Hepatocyte (in vitro differentiated cells): ENCODE results near the gene PIK3R1.

ENCODE experiments used
- CTCF ChIP-seq: fragments of 200-600 bp; sonication (generic); IDR thresholded peaks from 2 replicates; pipeline ENCODE4 v1.5.1; 2016; ENCODE audit warnings: antibody characterized with exemption, mild to moderate bottlenecking; ENCODE audit not compliant: poor library complexity
- EZH2 ChIP-seq: fragments of 200-600 bp; sonication (generic); IDR thresholded peaks from 2 replicates; pipeline ENCODE4 v1.6.1; 2016; ENCODE audit warnings: antibody characterized with exemption, mild to moderate bottlenecking, borderline replicate concordance
- EZH2phosphoT487 ChIP-seq: fragments of 200-600 bp; sonication (generic); IDR thresholded peaks from one replicate; pipeline ENCODE4 v1.6.1; 2018; ENCODE audit warnings: antibody characterized with exemption, mild to moderate bottlenecking, low read depth, moderate library complexity; ENCODE audit not compliant: unreplicated experiment, severe bottlenecking

GRCh38 chr5:68233075-68233474 lies 17.5 kb downstream of the PIK3R1 start:
- TF ChIP-seq CTCF: no peak
- no peak for TF ChIP-seq EZH2
- TF ChIP-seq EZH2phosphoT487: no peak
